Smooth muscle cell (in vitro differentiated cells): ENCODE data around the gene TTC23. TPM values are rescaled to one million over a fixed set of nuclear protein-coding genes. Genes with fewer than 3 reads are reported as not detected.

Source experiments
- DNase-seq: peaks from one replicate; lab custom pipeline; 2025; ENCODE audit not compliant: unreplicated experiment; lab: John Stamatoyannopoulos, UW
- H2AFZ ChIP-seq: fragments of 200-600 bp; sonication (generic); 2 replicates; pipeline ENCODE4 v1.6.0; 2016; ENCODE audit warnings: antibody characterized with exemption, low read depth, mild to moderate bottlenecking
- H3F3A ChIP-seq: fragments of 200-600 bp; sonication (generic); 2 replicates; pipeline ENCODE4 v1.6.0; 2017; ENCODE audit warnings: antibody characterized with exemption, low read depth
- H3K27ac ChIP-seq: fragments of 200-600 bp; sonication (generic); 2 replicates; pipeline ENCODE4 v1.5.1; 2016; ENCODE audit warnings: low read depth, mild to moderate bottlenecking
- H3K27me3 ChIP-seq: fragments of 200-600 bp; sonication (generic); 2 replicates; pipeline ENCODE4 v1.6.1; 2016; ENCODE audit warnings: low read depth, mild to moderate bottlenecking
- H3K36me3 ChIP-seq: fragments of 200-600 bp; sonication (generic); 2 replicates; pipeline ENCODE4 v1.5.1; 2016; ENCODE audit warnings: low read depth
- H3K4me1 ChIP-seq: fragments of 200-600 bp; sonication (generic); 2 replicates; pipeline ENCODE4 v1.5.1; 2016; ENCODE audit warnings: low read depth
- H3K4me2 ChIP-seq: fragments of 200-600 bp; sonication (generic); 2 replicates; pipeline ENCODE4 v1.6.0; 2016; ENCODE audit warnings: mild to moderate bottlenecking
- H3K4me3 ChIP-seq: fragments of 200-600 bp; sonication (generic); 2 replicates; pipeline ENCODE4 v1.5.1; 2016; ENCODE audit warnings: mild to moderate bottlenecking
- H3K79me2 ChIP-seq: fragments of 200-600 bp; sonication (generic); 2 replicates; pipeline ENCODE4 v1.6.0; 2016; ENCODE audit warnings: low read depth, mild to moderate bottlenecking
- H3K9ac ChIP-seq: fragments of 200-600 bp; sonication (generic); 2 replicates; pipeline ENCODE4 v1.6.0; 2016; ENCODE audit warnings: low read depth
- H3K9me3 ChIP-seq: fragments of 200-600 bp; sonication (generic); replicated peaks from 2 replicates; pipeline ENCODE4 v1.5.1; 2016; ENCODE audit warnings: low read depth
- H4K20me1 ChIP-seq: fragments of 200-600 bp; sonication (generic); 2 replicates; pipeline ENCODE4 v1.6.0; 2016; ENCODE audit warnings: low read depth
- CTCF ChIP-seq: fragments of 200-600 bp; sonication (generic); IDR thresholded peaks from 2 replicates; pipeline ENCODE4 v1.5.1; 2017; ENCODE audit warnings: borderline replicate concordance, mild to moderate bottlenecking, antibody characterized with exemption; ENCODE audit not compliant: insufficient read depth, poor library complexity, severe bottlenecking
- WGBS: methylation state at CpG from one replicate; pipeline ENCODE4 v1.1.7; 2016; ENCODE audit warnings: low lambda C conversion rate; 5-methylcytosine and 5-hydroxymethylcytosine counted together
- polyA plus RNA-seq: library from polyadenylated mRNA; unstranded; fragments of >200 nt; fragmentation: Nextera tagmentation; extraction: Ambion mirVana; gene quantifications from 2 replicates; pipeline ENCODE4 v1.2.1, GENCODE V29; 2016
- total RNA-seq: library from RNA; depleted of rRNA; stranded (reverse); fragments of >200 nt; gene quantifications from 2 replicates; pipeline ENCODE4 v1.2.3, GENCODE V29; 2014

TTC23 gene
- total and polyA plus RNA-seq, 2 experiments from 2014 or later, result 25.0 to 45.4 TPM

DNA sequence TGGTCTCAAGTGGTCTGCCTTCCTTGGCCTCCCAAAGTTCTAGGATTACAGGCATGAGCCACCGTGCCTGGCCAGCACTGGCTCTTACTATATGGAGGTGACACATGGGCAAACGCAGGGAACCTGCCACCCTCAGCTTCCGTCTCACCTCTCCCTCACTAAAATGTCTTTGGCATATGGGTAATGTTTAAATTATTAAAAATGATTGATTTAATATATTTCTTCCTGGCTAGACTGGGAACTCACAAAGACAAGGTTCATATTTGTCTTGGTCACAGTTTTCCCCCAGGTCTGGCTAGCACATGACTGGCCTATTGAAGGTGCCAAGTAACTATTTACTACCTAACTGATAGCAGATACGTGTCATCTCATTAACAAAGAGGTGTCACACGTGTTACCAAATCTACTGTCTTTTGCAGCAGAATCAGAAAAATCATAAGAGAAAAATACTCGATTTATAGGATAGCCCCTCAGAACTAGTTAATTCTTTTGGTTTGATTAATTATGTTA is 96.3 kb downstream of the TTC23 start:
- Histone ChIP-seq H3K4me1 (peaks cover 9% of the 10 kb centered on the region), H3K79me2 (no peaks in the 10 kb centered on the region), H3K36me3 (peaks cover 5% of the 10 kb centered on the region), H2AFZ (no peak overlapping the region), H3K4me3 (no peak overlapping the region), H3K4me2 (no peak overlapping the region), H3K27ac (no peak overlapping the region), H3K9me3 (no peaks in the 10 kb centered on the region), H3K27me3 (no peaks in the 10 kb centered on the region), H3K9ac (no peak overlapping the region), H4K20me1 (no peaks in the 10 kb centered on the region), H3F3A (no peaks in the 10 kb centered on the region)
- no peak for TF ChIP-seq CTCF
- no peak for DNase-seq
- WGBS, result 77% methylated on average over 6 of the region's 6 CpGs

DNA sequence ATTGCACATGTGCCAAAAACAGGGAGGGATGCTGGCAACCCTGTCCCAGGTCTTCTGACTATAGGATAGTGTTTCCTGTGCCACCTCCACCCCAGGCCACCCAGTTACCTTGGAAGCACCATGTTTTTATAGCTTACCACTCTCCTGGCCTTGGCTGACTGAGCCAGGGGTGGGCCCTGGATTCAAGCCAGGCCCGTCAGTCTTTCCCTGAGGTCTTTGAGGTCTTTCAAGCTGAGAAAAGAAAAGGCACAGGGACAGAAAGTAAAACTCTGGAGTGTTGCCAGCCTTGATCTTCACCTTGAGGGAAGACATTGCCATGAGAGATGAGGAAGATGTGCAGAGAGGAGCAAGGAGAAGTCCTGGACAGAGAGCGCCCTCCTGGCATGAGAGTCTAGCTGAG is 98.2 kb downstream of the TTC23 start:
- DNase-seq, result no peak
- Histone ChIP-seq H3K9ac (no peak overlapping the region), H3K27me3 (no peaks in the 10 kb centered on the region), H3F3A (no peaks in the 10 kb centered on the region), H2AFZ (no peak overlapping the region), H3K79me2 (no peaks in the 10 kb centered on the region), H4K20me1 (no peaks in the 10 kb centered on the region), H3K9me3 (no peaks in the 10 kb centered on the region), H3K27ac (no peak overlapping the region), H3K36me3 (peaks cover 5% of the 10 kb centered on the region), H3K4me1 (peaks cover 9% of the 10 kb centered on the region), H3K4me3 (no peak overlapping the region), H3K4me2 (no peak overlapping the region)
- WGBS, result 97% methylated on average over 2 of the region's 2 CpGs
- no peak for TF ChIP-seq CTCF

- Histone ChIP-seq H3K79me2 (no peaks in the 10 kb centered on the region), H3F3A (no peaks in the 10 kb centered on the region), H3K4me1 (peaks cover 3% of the 10 kb centered on the region), H4K20me1 (no peaks in the 10 kb centered on the region), H3K27me3 (no peaks in the 10 kb centered on the region), H3K9ac (no peak overlapping the region), H3K4me2 (no peak overlapping the region), H3K36me3 (no peaks in the 10 kb centered on the region), H3K27ac (no peak overlapping the region), H3K9me3 (no peaks in the 10 kb centered on the region), H3K4me3 (no peak overlapping the region), H2AFZ (no peak overlapping the region)
- 98% methylated on average over 4 of the region's 4 CpGs for WGBS
- no peak for TF ChIP-seq CTCF
- no peak for DNase-seq
These were observed 100.0 kb downstream of the TTC23 start for GRCh38 chr15:99149366-99149765.

DNA sequence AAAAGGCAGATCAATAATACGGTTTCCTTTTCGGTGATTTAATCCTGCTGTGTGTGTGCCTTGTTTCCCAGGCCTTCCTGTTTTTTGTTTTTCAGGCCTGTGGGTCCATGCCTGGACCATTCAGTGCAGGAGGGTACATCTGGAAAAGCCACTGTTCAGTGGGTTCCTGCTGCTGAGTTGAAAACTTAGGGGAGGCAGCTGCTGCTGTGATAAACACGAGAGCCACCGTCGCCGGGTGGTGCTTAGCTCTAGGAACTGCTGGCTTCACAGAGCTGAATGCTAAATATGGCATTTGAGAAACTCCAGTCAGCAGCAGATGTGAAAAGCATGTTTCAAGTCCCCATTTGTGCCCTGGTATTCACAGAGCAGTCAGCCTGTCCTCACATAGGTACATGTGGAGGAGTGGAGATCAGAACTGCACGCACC is 100.5 kb downstream of the TTC23 start:
- 59% methylated on average over 7 of the region's 7 CpGs for WGBS
- H3F3A ChIP-seq, result no peaks in the 10 kb centered on the region
- no peak overlapping the region for H2AFZ ChIP-seq
- H4K20me1 ChIP-seq, result no peaks in the 10 kb centered on the region
- TF ChIP-seq CTCF, result no peak
- no peaks in the 10 kb centered on the region for H3K9me3 ChIP-seq
- no peaks in the 10 kb centered on the region for H3K36me3 ChIP-seq
- H3K79me2 ChIP-seq, result no peaks in the 10 kb centered on the region
- DNase-seq, result no peak
- H3K27me3 ChIP-seq, result no peaks in the 10 kb centered on the region
- no peak overlapping the region for H3K9ac ChIP-seq
- no peak overlapping the region for H3K27ac ChIP-seq
- peaks cover 3% of the 10 kb centered on the region for H3K4me1 ChIP-seq
- H3K4me2 ChIP-seq, result no peak overlapping the region
- H3K4me3 ChIP-seq, result no peak overlapping the region
